GM12891 (cell line): ENCODE measurements around the gene MYO1D.

Source experiments
- PAX5 ChIP-seq: IDR thresholded peaks from 2 replicates; pipeline ENCODE4 v1.6.1; 2011; ENCODE audit warnings: low read length, moderate library complexity, mild to moderate bottlenecking; ENCODE audit not compliant: insufficient read depth, severe bottlenecking
- POLR2A ChIP-seq: IDR thresholded peaks from 2 replicates; pipeline ENCODE4 v1.6.1; 2011; ENCODE audit warnings: low read depth, low read length, control low read depth
- POLR2AphosphoS5 ChIP-seq: IDR thresholded peaks from 2 replicates; pipeline ENCODE4 v1.6.1; 2011; ENCODE audit warnings: low read depth, low read length, control low read depth
- SPI1 ChIP-seq: IDR thresholded peaks from 2 replicates; pipeline ENCODE4 v1.6.1; 2011; ENCODE audit warnings: low read depth, low read length, control low read depth
- TAF1 ChIP-seq: IDR thresholded peaks from 2 replicates; pipeline ENCODE4 v1.6.1; 2011; ENCODE audit warnings: low read depth, low read length, control low read depth

GRCh38 chr17:32913593-32913992, 36.7 kb upstream of the MYO1D start:
- TF ChIP-seq SPI1: no peak
- TF ChIP-seq POLR2A: no peak
- TF ChIP-seq PAX5: no peak
- TF ChIP-seq POLR2AphosphoS5: no peak
- TF ChIP-seq TAF1: no peak
